ENCODE results near the gene EBF3. TPM values are rescaled to one million over a fixed set of nuclear protein-coding genes. Genes with fewer than 3 reads are reported as not detected.
A peak's percentile ranks its signal among the peaks of the same experiment; 100 is the strongest.

EBF3 gene
- total RNA-seq, 1 donor: 31.8 TPM

- no peak overlapping the region for H2AFZ ChIP-seq (ENCODE audit: low read length)
- H4K20me1 ChIP-seq (ENCODE audit: insufficient read depth, low read length): peaks cover 63% of the 10 kb centered on the region
- H3K4me2 ChIP-seq (ENCODE audit: insufficient read depth, low read length): no peak overlapping the region
- no peak for TF ChIP-seq CTCF (IDR thresholded peaks at IDR 0.05; ENCODE audit: extremely low read depth, low read depth, low read length)
- no peaks in the 10 kb centered on the region for H3K9me3 ChIP-seq (ENCODE audit: low read depth, low read length)
- H3K36me3 ChIP-seq (ENCODE audit: insufficient read depth, low read length): peaks cover 4% of the 10 kb centered on the region
- no peak overlapping the region for H3K4me3 ChIP-seq (ENCODE audit: insufficient read depth, low read length)
- peaks cover 87% of the 10 kb centered on the region for H3K79me2 ChIP-seq (ENCODE audit: insufficient read depth, low read length)
- H3K27ac ChIP-seq (ENCODE audit: low read depth, low read length): no peak overlapping the region
- H3K27me3 ChIP-seq (ENCODE audit: insufficient read depth, low read length): no peaks in the 10 kb centered on the region
- no peaks in the 10 kb centered on the region for H3K4me1 ChIP-seq (ENCODE audit: insufficient read depth, low read length)
- no peak for DNase-seq (ENCODE audit: insufficient read length, low spot score, missing footprints)
These were observed 65.3 kb downstream of the EBF3 start for GRCh38 chr10:129898706-129899268.

- no peaks in the 10 kb centered on the region for H3K9me3 ChIP-seq (ENCODE audit: low read depth, low read length)
- H3K4me3 ChIP-seq (ENCODE audit: insufficient read depth, low read length): no peak overlapping the region
- H3K79me2 ChIP-seq (ENCODE audit: insufficient read depth, low read length): peaks cover 88% of the 10 kb centered on the region
- H4K20me1 ChIP-seq (ENCODE audit: insufficient read depth, low read length): peaks cover 63% of the 10 kb centered on the region
- H3K27me3 ChIP-seq (ENCODE audit: insufficient read depth, low read length): no peaks in the 10 kb centered on the region
- H3K4me1 ChIP-seq (ENCODE audit: insufficient read depth, low read length): no peaks in the 10 kb centered on the region
- DNase-seq (ENCODE audit: insufficient read length, low spot score, missing footprints): peak; percentile 66
- TF ChIP-seq CTCF (IDR thresholded peaks at IDR 0.05; ENCODE audit: extremely low read depth, low read depth, low read length): no peak
- H3K27ac ChIP-seq (ENCODE audit: low read depth, low read length): no peak overlapping the region
- no peak overlapping the region for H3K4me2 ChIP-seq (ENCODE audit: insufficient read depth, low read length)
- H3K36me3 ChIP-seq (ENCODE audit: insufficient read depth, low read length): peaks cover 4% of the 10 kb centered on the region
- H2AFZ ChIP-seq (ENCODE audit: low read length): no peak overlapping the region
These were observed 66.0 kb downstream of the EBF3 start for GRCh38 chr10:129897871-129898626.

GRCh38 chr10:129896860-129897200, 67.2 kb downstream of the EBF3 start:
- Histone ChIP-seq H4K20me1 (ENCODE audit: insufficient read depth, low read length) (peaks cover 60% of the 10 kb centered on the region), H3K27ac (ENCODE audit: low read depth, low read length) (no peak overlapping the region), H3K36me3 (ENCODE audit: insufficient read depth, low read length) (no peaks in the 10 kb centered on the region), H3K4me3 (ENCODE audit: insufficient read depth, low read length) (no peak overlapping the region), H3K9me3 (ENCODE audit: low read depth, low read length) (no peaks in the 10 kb centered on the region), H3K4me1 (ENCODE audit: insufficient read depth, low read length) (no peaks in the 10 kb centered on the region), H3K4me2 (ENCODE audit: insufficient read depth, low read length) (no peak overlapping the region), H2AFZ (ENCODE audit: low read length) (no peak overlapping the region), H3K27me3 (ENCODE audit: insufficient read depth, low read length) (no peaks in the 10 kb centered on the region), H3K79me2 (ENCODE audit: insufficient read depth, low read length) (peaks cover 89% of the 10 kb centered on the region)
- no peak for DNase-seq (ENCODE audit: insufficient read length, low spot score, missing footprints)
- no peak for TF ChIP-seq CTCF (IDR thresholded peaks at IDR 0.05; ENCODE audit: extremely low read depth, low read depth, low read length)

- H4K20me1 ChIP-seq (ENCODE audit: insufficient read depth, low read length): peaks cover 63% of the 10 kb centered on the region
- H3K36me3 ChIP-seq (ENCODE audit: insufficient read depth, low read length): no peaks in the 10 kb centered on the region
- peaks cover 89% of the 10 kb centered on the region for H3K79me2 ChIP-seq (ENCODE audit: insufficient read depth, low read length)
- no peak overlapping the region for H2AFZ ChIP-seq (ENCODE audit: low read length)
- H3K4me1 ChIP-seq (ENCODE audit: insufficient read depth, low read length): no peaks in the 10 kb centered on the region
- H3K4me3 ChIP-seq (ENCODE audit: insufficient read depth, low read length): no peak overlapping the region
- no peaks in the 10 kb centered on the region for H3K27me3 ChIP-seq (ENCODE audit: insufficient read depth, low read length)
- TF ChIP-seq CTCF (IDR thresholded peaks at IDR 0.05; ENCODE audit: extremely low read depth, low read depth, low read length): no peak
- no peak overlapping the region for H3K4me2 ChIP-seq (ENCODE audit: insufficient read depth, low read length)
- no peaks in the 10 kb centered on the region for H3K9me3 ChIP-seq (ENCODE audit: low read depth, low read length)
- no peak for DNase-seq (ENCODE audit: insufficient read length, low spot score, missing footprints)
- H3K27ac ChIP-seq (ENCODE audit: low read depth, low read length): no peak overlapping the region
These were observed 67.8 kb downstream of the EBF3 start for GRCh38 chr10:129896136-129896859.

Measured in osteoblast (primary cell).